GM21381 (cell line): Measurements from ENCODE around the gene ACER3.
"Not testable (repeated sequence)": the region's sequence is repeated elsewhere in the genome, so short reads cannot be mapped to it uniquely, and the experiment has no call there.

Experiments used
- ATAC-seq: cut with Tn5 transposase; IDR thresholded peaks from one replicate; pipeline ENCODE4 v1.9.1; 2021; ENCODE audit warnings: mild to moderate bottlenecking, moderate library complexity; ENCODE audit not compliant: unreplicated experiment

The ACER3 gene

DNA sequence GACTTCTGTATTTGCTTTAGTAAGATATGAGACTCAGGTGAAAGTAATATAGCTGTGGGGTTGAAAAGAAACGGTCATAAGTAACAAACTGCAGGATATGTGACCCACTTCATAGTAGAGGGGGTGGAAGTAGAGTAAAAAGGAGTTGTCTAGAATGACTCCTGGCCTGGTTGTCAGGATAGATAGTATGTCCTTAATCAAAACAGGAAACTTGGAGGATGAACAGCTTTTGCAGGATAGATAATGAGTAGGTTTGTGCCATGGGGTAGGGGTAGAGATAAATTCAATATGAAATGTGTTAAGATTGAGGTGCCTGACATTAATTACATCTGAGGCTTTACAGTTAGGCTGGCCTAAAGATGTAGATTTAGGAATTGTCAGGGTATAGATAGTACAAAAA is 126.5 kb downstream of the ACER3 start:
- ATAC-seq, result no peak

DNA sequence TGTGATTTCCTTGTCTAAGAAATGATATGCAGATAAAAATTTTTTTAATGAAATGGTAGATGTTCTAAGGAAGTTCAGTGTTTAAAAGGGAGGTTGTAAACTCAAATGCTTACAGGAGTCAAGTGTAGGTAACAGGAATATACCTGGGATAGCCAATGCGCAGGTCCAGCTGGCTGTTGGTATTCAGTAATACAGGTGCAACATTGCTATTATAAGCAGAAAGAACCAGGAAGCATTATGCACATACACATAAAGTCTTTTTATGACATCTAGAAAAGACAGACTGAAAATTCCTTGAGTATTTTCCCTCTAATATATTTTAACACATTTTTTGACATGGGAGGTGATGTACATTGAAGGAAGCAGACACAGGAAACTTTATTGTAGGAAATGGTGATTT is 129.9 kb downstream of the ACER3 start:
- ATAC-seq, result no peak

DNA sequence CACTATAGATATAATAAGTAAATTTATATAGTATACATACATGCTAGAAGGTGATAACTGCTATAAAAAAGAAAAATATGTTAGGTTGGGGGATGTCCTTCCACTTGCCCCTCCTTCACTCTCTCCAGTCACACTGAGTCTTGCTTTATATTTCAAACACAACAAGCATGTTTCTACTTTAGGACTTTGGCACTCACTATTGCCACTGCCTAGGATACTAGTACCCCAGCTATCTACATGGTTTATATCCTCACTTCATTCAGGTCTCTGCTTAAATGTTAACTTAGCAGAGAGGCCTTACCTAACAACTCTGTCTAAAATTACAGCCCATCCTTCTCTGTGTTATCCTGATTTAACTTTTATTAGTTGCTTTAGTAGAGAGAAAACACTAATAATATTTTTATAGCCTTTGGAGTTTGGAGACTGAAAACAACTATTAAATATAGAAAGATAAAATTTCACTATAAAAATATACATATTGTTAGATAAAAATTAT is 134.4 kb downstream of the ACER3 start:
- ATAC-seq, result no peak

DNA sequence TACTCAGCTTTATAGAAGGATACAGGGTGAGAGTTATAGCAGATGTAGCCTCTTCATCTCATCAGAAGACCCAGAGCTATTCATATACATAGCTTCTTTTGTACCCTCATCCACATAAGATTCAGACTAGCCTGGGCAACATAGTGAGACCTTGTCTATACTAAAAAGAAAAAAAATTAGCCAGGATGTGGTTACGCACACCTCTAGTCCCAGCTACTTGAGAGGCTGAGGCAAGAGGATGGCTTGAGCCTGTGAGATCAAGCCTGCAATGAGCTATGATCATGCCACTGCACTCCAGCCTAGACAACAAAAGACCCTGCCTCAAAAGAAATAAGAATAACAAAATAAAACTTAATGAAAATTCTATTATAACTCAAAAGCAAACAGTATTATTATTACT is 136.8 kb downstream of the ACER3 start:
- ATAC-seq, result no peak

DNA sequence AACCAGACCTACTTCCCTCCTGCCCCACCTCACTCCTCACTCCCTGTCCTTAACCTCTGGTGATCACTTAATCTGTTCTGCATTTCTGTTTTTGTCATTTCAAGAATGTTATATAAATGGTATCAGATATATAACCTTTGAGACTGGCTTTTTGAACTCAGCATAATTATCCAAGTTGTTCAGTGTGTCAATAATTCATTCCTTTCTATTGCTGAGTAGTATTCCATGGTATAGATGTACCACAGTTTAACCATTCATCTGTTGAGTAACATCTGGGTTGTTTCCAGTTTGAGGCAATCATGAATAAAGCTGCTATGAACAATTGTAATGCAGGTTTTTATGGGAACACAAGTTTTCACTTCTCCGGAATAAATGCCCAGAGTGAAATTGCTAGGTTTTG is 138.9 kb downstream of the ACER3 start:
- ATAC-seq, result no peak

DNA sequence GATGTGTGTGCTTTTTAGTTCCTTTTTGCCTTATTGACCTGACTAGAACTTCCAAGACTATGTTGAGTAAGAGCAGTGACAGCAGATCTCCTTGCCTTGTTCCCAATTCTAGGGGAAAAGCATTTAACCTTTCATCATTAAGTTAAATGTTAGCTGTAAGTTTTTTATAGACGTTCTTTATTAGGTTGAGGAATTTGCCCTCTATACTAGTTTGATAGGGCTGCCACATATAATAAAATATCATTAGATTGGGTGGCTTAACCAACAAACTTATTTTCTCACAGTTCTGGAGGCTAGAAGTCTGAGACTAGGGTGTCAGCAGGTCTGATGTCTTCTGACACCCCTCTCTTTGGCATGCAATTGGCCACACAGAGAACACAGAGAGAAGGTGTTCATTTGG is 140.9 kb downstream of the ACER3 start:
- no peak for ATAC-seq

DNA sequence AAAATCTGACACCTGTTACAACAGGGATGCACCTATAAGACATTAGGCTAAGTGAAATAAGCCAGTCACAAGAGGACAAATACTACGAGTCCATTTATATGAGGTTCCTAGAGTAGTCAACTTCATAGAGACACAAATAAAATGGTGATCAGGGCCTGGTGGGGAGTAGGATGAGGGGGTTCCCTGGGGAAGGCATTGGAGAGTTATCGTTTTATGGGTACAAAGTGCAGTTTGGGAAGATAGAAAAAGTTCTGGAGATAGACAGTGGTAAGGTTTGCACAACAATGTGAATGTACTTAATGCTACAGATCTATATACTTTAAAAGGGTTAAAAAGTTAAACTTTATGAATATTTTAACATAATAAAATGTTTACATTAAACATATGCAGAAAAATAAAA is 142.1 kb downstream of the ACER3 start:
- ATAC-seq, result no peak

DNA sequence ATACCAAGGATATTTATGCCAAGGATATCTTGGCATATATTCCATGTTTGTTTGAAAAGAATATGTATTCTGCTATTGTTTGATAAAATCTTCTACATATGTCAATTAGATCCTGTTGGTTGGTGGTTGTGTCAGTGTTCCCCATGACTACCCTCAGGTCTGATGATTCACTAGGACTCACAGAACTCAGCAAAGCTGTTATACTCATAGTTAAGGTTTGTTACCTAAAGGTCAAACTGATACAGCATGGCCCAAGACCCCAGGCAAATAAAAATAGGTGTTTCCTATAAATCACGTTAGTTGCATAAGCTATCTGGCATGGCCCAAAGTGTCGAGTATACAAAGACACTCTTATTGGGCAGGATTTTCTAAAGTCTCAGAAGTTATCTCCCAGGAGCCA is 143.2 kb downstream of the ACER3 start:
- no peak for ATAC-seq

DNA sequence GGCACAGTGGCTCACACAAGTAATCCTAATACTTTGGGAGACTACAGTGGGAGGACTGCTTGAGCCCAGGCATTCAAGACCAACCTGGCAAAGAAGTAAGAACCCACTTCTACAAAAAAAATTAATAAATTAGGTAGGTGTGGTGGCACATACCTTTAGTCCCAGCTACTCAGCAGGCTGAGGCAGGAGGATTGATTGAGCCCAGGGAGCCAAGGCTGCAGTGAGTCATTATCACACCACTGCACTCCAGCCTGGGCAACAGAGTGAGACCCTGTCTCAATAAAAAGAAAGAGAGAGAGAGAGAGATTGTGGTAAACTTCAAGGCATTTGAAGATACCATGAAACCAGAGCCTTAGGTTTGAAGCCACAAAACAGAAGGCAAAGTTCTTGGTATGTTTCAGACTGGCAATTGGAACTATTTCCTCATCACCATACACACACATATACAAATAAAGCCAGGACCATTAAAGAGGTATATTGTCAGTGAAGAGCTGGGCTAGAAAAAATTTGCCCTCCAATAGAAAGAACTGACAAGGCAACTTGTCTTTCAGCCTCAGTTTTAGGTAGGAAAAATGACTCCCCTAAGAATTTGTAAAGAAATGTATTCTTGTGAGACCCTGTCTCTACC is 148.9 kb downstream of the ACER3 start:
- ATAC-seq, result no peak

DNA sequence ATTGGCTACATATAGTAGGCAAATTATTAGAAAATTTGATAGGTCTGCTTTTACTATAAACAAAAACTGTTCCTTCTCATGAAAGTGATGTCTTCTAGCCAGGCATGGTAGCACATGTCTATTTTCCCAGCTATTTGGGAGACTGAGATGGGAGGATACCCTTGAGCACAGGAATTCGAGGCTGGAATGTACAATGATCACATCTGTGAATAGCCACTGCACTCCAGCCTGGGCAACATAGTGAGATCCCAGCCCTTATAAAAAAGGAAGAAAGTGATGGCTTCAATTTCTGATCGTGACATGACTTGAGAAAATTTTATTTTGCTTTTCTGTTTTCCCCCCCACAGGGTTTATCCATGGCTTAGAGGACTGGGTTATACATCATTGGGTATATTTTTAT is 154.0 kb downstream of the ACER3 start:
- ATAC-seq, result no peak

DNA sequence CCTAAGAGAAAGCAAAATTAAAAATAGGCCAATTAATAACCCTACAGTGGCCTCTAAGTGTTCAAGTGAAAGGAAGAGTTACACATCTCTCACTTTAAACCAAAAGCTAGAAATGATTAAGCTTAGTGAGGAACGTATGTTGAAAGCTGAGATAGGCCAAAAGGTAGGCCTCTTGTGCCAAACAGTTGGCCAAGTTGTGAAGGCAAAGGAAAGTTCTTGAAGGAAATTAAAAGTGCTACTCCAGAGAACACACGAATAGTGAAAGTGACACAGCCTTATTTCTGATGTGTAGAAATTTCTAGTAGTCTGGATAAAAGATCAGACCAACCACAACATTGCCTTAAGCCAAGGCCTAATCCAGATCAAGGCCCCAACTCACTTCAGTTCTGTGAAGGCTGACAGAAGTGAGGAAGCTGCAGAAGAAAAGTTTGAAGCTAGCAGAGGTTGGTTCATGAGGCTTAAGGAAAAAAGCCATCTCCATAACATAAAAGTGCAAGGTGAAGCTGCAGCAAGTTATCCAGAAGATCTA is 157.7 kb downstream of the ACER3 start:
- not testable (repeated sequence) for ATAC-seq

DNA sequence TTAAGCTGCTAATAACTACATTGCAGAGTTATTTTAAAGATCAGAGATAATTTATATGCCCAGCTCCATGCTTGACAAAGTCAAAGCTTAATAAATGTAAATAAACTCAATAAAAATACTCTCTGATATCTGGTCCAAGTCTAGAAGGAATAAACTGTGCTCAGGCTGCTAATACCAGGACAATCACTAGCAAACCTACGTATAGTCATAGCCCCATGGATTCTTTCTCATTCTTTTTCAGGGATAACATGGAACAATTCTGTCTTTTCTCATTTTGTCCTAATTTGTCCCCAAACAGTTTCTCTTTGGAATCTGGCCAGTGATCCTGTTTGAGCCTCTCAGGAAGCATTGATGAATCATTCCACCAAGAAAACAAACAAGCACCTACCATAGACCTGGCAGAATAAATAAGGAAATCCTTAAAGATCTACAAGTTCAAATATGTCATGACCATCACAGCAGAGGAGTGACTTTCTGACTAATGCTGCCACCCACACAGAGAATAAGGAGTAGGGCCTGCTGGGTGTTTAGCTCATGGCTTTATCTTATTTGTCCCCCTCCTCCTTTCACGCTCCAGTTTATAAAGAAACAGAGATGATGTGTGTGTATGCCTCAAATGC is 159.4 kb downstream of the ACER3 start:
- no peak for ATAC-seq

DNA sequence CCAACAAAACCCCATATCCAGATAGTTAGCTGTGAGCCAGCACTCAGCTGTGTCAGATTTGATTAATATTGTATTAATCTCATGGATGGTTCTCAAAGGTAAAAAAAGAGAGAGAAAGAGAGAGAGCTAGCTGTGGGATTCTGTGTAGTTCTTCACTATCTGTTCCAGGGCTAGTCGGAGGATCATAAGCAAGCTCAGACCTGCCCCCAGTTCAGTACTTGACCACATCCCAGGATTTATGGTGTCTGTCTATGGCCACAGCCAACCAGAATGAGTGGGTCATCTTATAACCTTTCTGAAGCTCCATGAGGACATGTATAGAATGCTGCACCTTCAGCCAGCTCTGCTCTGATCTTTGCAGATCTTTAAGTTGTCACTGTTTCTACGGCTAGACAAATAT is 160.0 kb downstream of the ACER3 start:
- ATAC-seq, result no peak

DNA sequence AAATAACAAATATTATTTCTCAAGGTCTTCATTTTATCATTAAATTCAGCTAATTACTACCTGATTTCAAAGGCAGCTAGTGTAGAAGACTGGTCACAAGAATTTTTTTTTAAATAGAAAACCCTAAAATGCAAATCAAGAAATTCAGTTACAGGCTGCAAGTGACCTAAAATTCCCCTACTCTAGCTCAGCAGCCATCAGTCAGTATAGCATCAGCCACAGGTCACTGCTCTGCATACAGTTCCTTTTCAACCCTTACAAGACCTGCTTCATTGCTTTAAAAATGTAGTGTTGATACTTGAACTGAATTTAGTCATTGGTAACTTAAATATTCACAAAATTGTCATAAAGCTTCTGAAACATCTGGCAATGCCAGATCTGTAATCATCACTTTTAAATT is 164.0 kb downstream of the ACER3 start:
- no peak for ATAC-seq

DNA sequence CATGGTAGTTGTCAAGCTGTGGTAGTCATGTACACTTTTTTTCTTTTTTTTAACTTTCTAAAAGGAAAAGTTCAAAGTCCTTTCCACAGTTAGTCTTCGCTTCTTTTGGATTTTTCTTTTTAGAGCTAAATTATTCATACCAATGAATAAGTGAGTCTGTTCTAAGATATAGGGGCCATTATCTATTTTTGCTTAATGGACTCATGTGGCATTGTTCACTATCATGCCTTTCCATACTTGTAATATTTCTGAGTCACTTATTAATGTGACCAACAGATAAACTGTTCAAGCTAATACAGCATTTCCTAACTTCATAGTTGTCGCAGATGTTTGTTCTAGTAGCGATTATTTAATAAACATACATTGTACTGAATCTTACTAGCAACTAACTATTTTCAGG is 165.5 kb downstream of the ACER3 start:
- no peak for ATAC-seq

DNA sequence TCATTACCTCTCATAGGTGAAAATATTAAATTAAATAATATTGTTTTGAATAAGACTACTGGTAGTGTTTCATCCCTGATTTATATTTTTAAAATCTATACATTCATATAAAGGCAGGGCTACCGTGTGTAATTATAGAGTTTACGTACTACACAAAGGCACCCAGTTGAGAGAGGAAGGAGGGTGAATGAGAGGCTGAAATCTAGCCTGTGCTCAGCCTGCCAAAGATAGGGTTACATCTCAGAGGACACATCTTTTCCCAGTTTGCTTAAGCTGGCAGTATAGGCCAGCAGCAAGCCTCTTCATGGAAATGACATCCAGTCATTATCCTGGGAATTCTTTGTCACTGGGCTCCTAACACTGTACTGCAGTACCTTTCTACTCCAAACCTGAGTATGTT is 166.0 kb downstream of the ACER3 start:
- no peak for ATAC-seq

DNA sequence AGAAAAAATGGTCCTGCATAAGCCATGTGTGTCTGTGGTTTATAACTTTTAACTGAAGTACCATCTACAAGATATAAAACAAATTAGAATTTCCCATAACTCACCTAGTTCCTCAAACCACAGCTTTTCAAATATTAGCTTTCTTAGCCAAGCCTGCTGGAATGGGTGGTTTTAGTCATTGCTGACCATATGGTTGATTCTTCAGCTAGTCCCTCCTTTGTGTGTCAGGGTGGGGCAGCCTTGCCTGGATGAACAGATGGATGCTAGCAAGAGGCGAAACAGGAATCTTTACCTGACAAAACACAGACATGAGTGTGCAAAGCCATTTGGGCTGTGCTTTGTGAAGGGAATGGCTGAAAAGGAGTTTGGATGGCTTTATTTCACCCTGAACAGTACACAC is 166.6 kb downstream of the ACER3 start:
- ATAC-seq, result no peak

DNA sequence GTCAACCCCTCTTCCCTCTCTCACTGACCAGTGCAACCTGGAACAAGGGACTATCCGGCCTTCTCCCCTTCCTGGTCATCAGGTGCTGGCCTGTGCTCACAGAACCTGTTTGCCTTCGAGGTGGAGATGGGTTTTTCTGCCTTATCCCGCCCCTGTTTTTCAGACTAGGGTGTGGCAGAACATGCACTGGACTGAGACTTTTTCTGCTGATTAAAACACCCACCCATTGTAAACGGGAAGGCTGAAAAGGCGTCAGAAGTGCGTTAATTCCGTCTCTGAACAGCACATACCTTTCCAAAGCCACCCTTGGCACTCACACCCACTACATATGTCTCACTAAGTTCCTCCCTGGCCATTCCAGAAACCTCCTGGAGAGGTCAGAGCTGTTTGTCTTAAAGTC is 169.1 kb downstream of the ACER3 start:
- ATAC-seq, result no peak

DNA sequence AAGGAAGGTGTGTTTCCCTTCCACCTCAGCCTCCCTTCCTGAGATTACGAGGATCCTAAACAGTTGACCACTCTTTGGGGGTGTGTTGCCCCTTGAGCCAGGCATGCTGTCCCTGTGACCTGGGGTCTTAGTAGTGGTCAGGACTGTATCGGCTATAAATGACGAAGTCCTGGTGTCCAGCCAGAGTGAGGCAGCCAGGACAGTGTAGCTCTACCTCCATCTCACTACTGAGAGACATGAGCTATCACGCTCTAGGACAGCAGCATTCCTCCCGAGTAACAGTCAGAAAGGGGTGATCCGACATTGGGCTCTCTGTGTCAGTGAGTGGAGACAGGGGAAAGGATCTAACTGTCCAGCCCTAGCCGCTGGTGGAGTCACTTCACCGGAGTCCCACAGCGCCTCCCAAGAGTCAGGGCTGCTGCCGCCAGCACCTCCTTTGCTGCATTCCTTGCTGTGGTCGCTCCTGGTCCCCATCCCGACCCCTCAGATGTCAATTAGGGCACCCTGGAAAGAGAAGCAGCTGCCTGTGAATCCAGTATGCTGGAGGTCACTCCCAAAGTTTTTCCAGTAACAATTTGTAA is 170.2 kb downstream of the ACER3 start:
- ATAC-seq, result no peak

DNA sequence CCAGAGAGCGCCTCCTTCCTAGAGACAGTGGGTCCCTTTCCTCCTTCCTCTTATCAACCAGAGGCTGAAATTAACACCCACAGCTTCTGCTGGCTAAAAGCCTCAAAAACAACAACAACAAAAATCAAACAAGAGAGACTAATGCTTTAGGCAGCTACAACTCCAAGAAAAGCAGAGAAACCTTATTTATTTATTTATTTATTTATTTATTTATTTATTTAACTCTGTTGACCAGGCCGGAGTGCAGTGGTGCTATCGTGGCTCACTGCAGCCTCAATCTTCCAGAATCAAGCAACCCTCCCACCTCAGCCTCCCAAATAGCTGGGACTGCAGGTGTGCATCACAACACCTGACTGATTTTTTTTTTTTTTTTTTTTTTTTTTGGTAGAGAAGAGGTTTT is 170.9 kb downstream of the ACER3 start:
- no peak for ATAC-seq

DNA sequence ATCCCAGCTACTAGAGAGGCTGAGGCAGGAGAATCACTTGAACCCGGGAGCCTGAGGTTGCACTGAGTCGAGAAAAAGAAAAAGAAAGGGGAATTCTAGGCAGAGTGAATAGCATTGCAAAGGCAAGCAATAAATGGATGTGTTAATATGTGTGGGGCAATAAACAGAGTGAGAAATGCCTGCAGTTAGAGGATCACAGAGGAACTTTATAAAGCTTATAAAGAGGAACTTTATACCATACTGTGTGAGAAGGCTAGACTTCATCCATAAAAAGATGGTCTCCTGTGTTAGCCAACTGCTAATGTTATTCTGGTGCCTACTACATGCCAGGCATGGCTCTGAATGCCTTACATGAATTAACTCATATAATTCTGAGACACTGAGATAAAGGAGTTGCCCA is 174.3 kb downstream of the ACER3 start:
- ATAC-seq, result no peak

DNA sequence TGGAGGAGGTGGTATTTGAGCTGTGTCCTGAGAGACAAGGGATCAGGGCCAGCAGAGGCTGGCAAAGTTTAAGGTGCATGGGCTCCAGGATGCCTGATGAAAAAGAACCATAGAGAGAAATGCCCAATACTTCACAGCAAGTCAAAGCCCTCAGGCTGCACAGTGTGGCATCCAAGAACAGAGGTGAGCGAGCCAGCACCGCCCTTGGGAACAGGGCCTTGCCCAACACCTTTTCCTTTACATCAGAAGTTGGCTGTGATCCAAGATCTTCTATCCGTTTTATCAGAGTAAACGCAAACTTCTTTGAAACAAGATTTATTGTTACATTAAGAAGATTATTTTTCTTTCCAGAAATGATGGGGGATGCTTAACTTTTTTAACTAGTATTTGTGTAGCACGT is 174.9 kb downstream of the ACER3 start:
- ATAC-seq, result no peak
